Kidney (tissue), 14 donors: Measurements from ENCODE around the gene MAP1LC3C. TPM values are rescaled to one million over a fixed set of nuclear protein-coding genes. Genes with fewer than 3 reads are reported as not detected.

ENCODE experiments used
- DNase-seq, 5 donors: peaks; one replicate each; pipeline ENCODE4 v3.0.0-alpha.2; 2013 to 2020
- FAIRE-seq: peaks from 2 replicates; lab custom pipeline; 2012; peaks lifted over from hg19 to GRCh38; lab: Jason Lieb, UNC
- H3K27ac ChIP-seq, 2 donors: one replicate each; pipeline ENCODE4 v1.7.0; 2013; ENCODE audit warnings: low read depth in 2 of 2, low read length in 2 of 2, inconsistent platforms in 1 of 2
- H3K27me3 ChIP-seq: one replicate; pipeline ENCODE4 v1.7.1; 2013; ENCODE audit warnings: low read length, inconsistent platforms; ENCODE audit not compliant: control insufficient read depth, insufficient read depth
- H3K36me3 ChIP-seq, 3 donors: one replicate each; pipeline versions ENCODE4 v1.7.0 to v1.7.1; 2013; ENCODE audit warnings: low read length in 3 of 3, control low read depth in 1 of 3, inconsistent platforms in 1 of 3; ENCODE audit not compliant: insufficient read depth in 3 of 3, control insufficient read depth in 2 of 3
- H3K4me1 ChIP-seq, 3 donors: one replicate each; pipeline versions ENCODE4 v1.7.0 to v1.7.1; 2013; ENCODE audit warnings: low read length in 3 of 3, inconsistent platforms in 1 of 3, low read depth in 1 of 3; ENCODE audit not compliant: control insufficient read depth in 2 of 3, insufficient read depth in 2 of 3
- H3K4me3 ChIP-seq, 3 donors: one replicate each; pipeline versions ENCODE4 v1.7.0 to v1.8.1; 2013; ENCODE audit warnings: low read length in 3 of 3, control low read depth in 1 of 3, inconsistent platforms in 1 of 3
- H3K9ac ChIP-seq, 3 donors: one replicate each; pipeline versions ENCODE4 v1.7.0 to v1.7.1; 2013; ENCODE audit warnings: low read length in 3 of 3, control low read depth in 1 of 3, inconsistent platforms in 1 of 3
- H3K9me3 ChIP-seq, 3 donors: one replicate each; pipeline versions ENCODE4 v1.7.0 to v1.7.1; 2013; ENCODE audit warnings: low read length in 3 of 3, control low read depth in 1 of 3, inconsistent platforms in 1 of 3; ENCODE audit not compliant: control insufficient read depth in 2 of 3, insufficient read depth in 1 of 3
- intact Hi-C: fragments of 100-400 bp; cut with DNase I; formaldehyde crosslinking; loops from one replicate; pipeline ENCODE4 v1.11.1; 2022
- polyA plus RNA-seq: library from polyadenylated mRNA; stranded (reverse); fragments of 350-450 nt; fragmentation: Illumina TruSeq; extraction: RNeasy Lipid Tissue Mini Kit (QIAGEN cat#74804); gene quantifications from one replicate; pipeline ENCODE4 v1.2.3, GENCODE V29; 2014; ENCODE audit warnings: low read depth, low replicate concordance; ENCODE audit not compliant: insufficient read depth
- total RNA-seq: library from RNA; stranded (reverse); fragmentation: NEBNext Ultra II Directional; extraction: Animal tissue kit (Norgen Biotek cat#: 25700); gene quantifications from one replicate; pipeline ENCODE4 v1.2.1, GENCODE V29; 2021
- TF ChIP-seq, protein P1 (sequence below): IDR thresholded peaks from 3 replicates; pipeline ENCODE4 v1.5.1; 2012; ENCODE audit warnings: mild to moderate bottlenecking, moderate library complexity, borderline replicate concordance; ENCODE audit not compliant: insufficient read depth; ENCODE audit errors: extremely low read depth
- donor health status: control.
- donor health status: control.
- donor health status: control.
- donor health status: control.
- donor health status: control.
- donor health status: DM: yes; HTN: yes; CAD: no.
- donor health status: Normal renal cell carcinoma (clear cell type).

The MAP1LC3C gene
- total and polyA plus RNA-seq, 2 donors from 2014 or later = 5.1 TPM; not detected in 1

DNA sequence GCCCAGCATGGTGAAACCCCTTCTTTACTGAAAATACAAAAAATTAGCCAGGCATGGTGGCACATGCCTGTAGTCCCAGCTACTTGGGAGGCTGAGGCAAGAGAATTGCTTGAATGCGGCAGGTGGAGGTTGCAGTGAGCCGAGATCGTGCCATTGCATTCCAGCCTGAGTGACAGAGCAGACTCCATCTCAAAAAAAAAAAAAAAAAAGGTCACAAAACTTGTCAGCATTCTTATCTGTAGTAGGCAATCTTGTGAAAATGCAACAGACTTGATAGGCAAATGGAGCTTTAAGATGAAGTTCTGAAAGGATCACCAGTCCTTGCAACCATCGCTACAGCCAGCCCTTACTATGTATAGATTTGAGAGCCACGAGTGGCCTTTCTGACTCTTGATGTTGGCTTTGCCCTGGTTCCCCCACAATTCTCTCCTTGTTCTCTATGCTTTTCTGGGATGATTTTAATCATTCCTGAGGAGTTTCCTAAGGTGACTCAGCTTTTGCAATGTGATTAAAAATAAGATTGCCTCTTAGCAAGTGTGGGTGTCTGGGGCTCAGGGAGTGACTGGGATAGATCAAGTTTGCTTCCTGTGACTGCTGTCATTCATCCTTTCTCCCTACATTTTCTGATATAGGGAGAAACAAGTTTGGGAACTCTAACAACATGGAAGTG, 7.1 kb upstream of the MAP1LC3C start:
- no peak for FAIRE-seq
- H3K4me3 ChIP-seq = no peak overlapping the region
- H3K9me3 ChIP-seq = no peaks in the 10 kb centered on the region
- no peak overlapping the region for H3K9ac ChIP-seq
- TF ChIP-seq, protein P1, sequence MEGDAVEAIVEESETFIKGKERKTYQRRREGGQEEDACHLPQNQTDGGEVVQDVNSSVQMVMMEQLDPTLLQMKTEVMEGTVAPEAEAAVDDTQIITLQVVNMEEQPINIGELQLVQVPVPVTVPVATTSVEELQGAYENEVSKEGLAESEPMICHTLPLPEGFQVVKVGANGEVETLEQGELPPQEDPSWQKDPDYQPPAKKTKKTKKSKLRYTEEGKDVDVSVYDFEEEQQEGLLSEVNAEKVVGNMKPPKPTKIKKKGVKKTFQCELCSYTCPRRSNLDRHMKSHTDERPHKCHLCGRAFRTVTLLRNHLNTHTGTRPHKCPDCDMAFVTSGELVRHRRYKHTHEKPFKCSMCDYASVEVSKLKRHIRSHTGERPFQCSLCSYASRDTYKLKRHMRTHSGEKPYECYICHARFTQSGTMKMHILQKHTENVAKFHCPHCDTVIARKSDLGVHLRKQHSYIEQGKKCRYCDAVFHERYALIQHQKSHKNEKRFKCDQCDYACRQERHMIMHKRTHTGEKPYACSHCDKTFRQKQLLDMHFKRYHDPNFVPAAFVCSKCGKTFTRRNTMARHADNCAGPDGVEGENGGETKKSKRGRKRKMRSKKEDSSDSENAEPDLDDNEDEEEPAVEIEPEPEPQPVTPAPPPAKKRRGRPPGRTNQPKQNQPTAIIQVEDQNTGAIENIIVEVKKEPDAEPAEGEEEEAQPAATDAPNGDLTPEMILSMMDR = no peak
- intact Hi-C loops = no loop called here
- no peak overlapping the region for H3K27ac ChIP-seq
- H3K36me3 ChIP-seq = no peaks in the 10 kb centered on the region
- DNase-seq = no peak
- H3K4me1 ChIP-seq = no peaks in the 10 kb centered on the region
- no peaks in the 10 kb centered on the region for H3K27me3 ChIP-seq

DNA sequence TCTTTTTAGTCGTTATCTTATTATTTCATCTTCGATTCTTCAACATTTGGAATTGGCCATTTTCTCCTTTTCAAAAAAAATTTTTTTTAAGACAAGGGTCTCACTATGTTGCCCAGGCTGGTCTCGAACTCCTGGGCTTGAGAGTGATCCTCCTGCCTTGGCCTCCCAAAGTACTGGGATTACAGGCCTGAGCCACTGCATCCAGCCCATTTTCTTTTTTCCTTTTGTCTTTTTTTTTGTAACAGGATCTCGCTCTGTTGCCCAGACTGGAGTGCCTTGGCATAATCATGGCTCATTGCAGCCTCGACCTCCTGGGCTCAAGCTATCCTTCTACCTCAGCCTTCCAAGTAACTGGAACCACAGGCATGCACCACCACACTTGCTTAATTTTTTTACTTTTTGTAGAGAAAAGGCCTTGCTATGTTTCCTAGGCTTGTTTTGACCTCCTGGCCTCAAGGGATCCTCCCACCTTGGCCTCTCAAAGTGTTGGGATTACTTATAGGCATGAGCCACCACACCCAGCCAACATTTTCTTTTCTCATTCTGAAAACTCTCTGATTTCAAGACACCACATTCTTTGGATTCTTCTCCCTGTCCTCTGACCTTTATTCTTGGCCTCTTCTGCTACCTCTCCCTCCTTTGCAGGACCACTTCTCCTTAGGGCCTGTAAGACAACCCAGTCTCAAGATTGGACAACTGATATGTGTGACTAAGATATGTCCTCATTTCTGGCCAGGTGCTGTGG, 6.0 kb upstream of the MAP1LC3C start:
- Histone ChIP-seq H3K27ac (no peak overlapping the region), H3K36me3 (no peaks in the 10 kb centered on the region), H3K27me3 (no peaks in the 10 kb centered on the region), H3K9me3 (no peaks in the 10 kb centered on the region), H3K4me3 (no peak overlapping the region), H3K9ac (no peak overlapping the region), H3K4me1 (no peaks in the 10 kb centered on the region)
- intact Hi-C loops = no loop called here
- FAIRE-seq (no peak), DNase-seq (no peak)
- TF ChIP-seq, protein P1 = no peak

DNA sequence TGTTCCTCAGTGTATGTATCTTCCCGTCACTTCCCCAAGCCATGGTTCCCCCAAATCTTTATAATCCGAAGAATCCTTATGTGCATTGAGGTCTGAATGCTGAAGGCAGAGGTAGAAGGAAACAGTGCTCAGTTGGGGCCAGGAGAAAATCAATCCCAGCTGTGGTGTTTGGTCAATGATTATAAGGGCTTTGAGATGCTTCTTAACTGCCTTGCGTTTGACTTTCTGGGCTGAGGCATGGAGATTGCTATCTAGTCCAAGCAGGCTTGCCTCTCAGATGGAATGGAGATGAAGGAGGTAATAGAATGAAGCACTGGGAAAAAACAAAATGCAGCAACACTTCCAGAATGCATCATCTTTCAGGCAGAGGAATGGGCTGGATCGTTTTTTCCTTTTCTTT, 3.6 kb upstream of the MAP1LC3C start:
- no peak overlapping the region for H3K9ac ChIP-seq
- no peak overlapping the region for H3K4me3 ChIP-seq
- H3K36me3 ChIP-seq = no peaks in the 10 kb centered on the region
- no peak for DNase-seq
- no peaks in the 10 kb centered on the region for H3K9me3 ChIP-seq
- no peaks in the 10 kb centered on the region for H3K4me1 ChIP-seq
- no peak overlapping the region for H3K27ac ChIP-seq
- intact Hi-C loops = no loop called here
- TF ChIP-seq, protein P1 = no peak
- FAIRE-seq = no peak
- no peaks in the 10 kb centered on the region for H3K27me3 ChIP-seq
